Stimulated activated CD8-positive, alpha-beta memory T cell treated with anti-CD3 and anti-CD28 coated beads, Interleukin-15, amount 100 ng/mL, for 48 hours (primary cell): ENCODE measurements around the gene DHDDS.
A peak's percentile ranks its signal among the peaks of the same experiment; 100 is the strongest.
"Not testable (repeated sequence)": the region's sequence is repeated elsewhere in the genome, so short reads cannot be mapped to it uniquely, and the experiment has no call there.

Experiments used
- DNase-seq, 2 donors: peaks; one replicate each; pipeline ENCODE4 v3.0.0-alpha.2; 2020; ENCODE audit warnings: low read depth in 2 of 2

Gene DHDDS

GRCh38 chr1:26431979-26432695 lies at the start of gene DHDDS:
DHDDS (plus strand) TSS chr1:26432321; CDS start chr1:26432946, 625 bp downstream.
- DNase-seq = peak; percentile 97 to 98

- no peak for DNase-seq
Observed at GRCh38 chr1:26384076-26384475, 48.0 kb upstream of the DHDDS start.

GRCh38 chr1:26385063-26385462 lies 47.1 kb upstream of the DHDDS start:
- DNase-seq = not testable (repeated sequence)

GRCh38 chr1:26387447-26387846 lies 44.7 kb upstream of the DHDDS start:
- DNase-seq = no peak

- no peak for DNase-seq
Observed at GRCh38 chr1:26388791-26389445, 43.2 kb upstream of the DHDDS start.

DNA sequence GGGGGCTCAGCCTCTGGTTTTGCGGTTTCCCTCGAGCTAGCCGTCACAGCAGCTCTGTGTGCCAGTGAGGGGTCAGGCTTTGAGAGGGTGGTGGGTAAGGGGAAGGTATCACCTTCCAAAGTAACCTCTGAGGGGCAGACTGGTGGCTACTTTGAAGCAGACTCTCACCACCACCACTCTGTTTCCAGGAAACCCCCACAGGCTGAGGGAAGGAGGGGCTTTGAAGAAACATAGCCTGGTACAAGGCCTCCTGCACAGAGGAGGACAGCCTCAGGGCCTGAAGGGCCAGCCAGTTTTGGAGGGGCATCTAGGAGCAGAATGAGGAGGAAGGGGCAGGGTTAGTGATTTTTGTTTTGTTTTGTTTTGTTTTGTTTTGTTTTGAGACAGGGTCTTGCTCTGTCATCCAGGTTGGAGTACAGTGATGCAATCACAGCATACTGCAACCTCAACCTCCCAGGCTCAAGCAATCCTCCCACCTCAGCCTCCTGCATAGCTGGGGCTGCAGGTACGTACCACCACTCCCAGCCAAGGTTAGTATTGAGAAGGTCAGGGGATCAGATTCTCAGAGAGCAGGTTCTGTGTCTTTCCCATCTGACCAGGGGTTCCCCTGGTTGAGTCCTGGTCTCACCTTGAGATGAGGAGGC lies 42.4 kb upstream of the DHDDS start:
- DNase-seq = no peak

DNA sequence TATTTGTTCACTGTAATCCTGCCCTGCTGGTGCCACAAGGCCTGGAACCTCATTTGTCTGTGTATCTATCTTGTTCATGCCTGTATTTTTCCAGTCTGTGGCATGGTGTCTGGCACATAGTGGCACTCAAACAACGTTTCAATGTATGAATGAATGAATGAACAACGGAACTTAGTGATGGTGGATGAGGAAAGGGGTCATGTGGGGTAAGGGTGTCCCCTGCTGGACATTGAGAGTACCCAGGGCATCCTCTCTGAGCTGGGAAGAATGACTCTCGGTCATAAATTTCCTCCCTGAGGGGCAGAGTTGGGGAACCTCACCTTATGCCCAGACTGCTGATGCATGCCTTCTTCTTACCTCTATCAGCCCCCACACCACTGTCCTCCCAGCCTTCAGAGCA lies 40.7 kb upstream of the DHDDS start:
- DNase-seq = no peak

DNA sequence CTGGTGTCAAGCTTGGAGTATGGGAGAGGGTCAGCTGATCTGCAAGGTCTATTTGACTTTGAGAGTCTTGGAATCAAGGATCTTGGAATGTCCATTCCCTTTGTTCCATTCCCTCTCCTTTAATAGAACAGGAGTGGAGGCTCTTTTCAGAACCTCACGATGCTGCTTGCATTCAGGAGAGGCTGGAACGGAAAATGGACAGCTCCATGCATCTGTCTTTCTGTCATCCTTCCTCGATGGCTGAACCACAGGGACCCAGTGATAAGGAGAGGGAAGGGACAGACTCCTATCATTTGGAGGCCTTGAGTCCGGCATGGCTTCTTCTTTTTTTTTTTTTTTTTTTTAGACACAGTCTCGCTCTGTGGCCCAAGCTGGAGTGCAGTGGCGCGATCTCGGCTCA lies 36.4 kb upstream of the DHDDS start:
- DNase-seq = no peak

- DNase-seq = no peak
Observed at GRCh38 chr1:26399034-26399433, 33.1 kb upstream of the DHDDS start.

GRCh38 chr1:26401891-26402290 lies 30.2 kb upstream of the DHDDS start:
- DNase-seq = no peak

- DNase-seq = no peak
Observed at GRCh38 chr1:26403656-26404055, 28.5 kb upstream of the DHDDS start.

GRCh38 chr1:26404641-26405040 lies 27.5 kb upstream of the DHDDS start:
- no peak for DNase-seq

GRCh38 chr1:26405281-26405915 lies 26.7 kb upstream of the DHDDS start:
- no peak for DNase-seq

- peak in 1 of 2 donors; percentile 43 for DNase-seq
Observed at GRCh38 chr1:26408604-26409003, 23.5 kb upstream of the DHDDS start.

- DNase-seq = no peak
Observed at GRCh38 chr1:26409191-26409807, 22.8 kb upstream of the DHDDS start.

- DNase-seq = no peak
Observed at GRCh38 chr1:26410706-26411623, 21.2 kb upstream of the DHDDS start, which contains the start of gene LIN28A. LIN28A (plus strand) TSS chr1:26410817; CDS start chr1:26410892, 75 bp downstream.

DNA sequence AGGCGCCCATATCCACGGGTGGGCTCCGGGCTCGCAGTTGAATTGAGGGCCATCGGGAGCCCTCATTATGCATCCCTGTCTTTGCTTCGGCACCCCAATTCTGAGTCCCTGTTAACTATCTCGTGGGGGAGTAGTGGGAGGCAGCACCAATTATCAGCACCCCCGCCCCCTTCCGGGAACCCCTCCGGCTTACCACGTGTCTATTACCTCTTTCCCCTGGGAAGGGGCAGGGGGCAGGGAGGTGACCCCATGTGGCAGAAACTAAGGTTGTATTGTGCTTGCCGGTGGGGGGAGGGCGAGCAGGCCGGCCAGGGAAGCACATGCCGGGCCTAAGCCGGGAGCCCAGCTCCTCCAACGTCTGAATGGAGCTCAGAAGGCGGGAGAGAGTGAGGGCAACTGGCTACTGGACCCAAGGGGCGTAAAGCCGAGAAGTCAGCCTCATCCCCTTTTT lies 20.5 kb upstream of the DHDDS start:
- DNase-seq = no peak

- DNase-seq = no peak
Observed at GRCh38 chr1:26412180-26412840, 19.8 kb upstream of the DHDDS start.

GRCh38 chr1:26413031-26413430 lies 19.1 kb upstream of the DHDDS start:
- DNase-seq = no peak

GRCh38 chr1:26417111-26417759 lies 14.9 kb upstream of the DHDDS start:
- DNase-seq = peak; percentile 67 to 73
